ENCODE data around the gene ST6GALNAC2.
"Not testable (repeated sequence)": the region's sequence is repeated elsewhere in the genome, so short reads cannot be mapped to it uniquely, and the experiment has no call there.

Gene ST6GALNAC2

GRCh38 chr17:76527430-76528111 is 58.1 kb downstream of the ST6GALNAC2 start:
- peak; percentile 75 for DNase-seq (ENCODE audit: low spot score)

- not testable (repeated sequence) for DNase-seq (ENCODE audit: low spot score)
Observed at GRCh38 chr17:76527016-76527415, 58.6 kb downstream of the ST6GALNAC2 start.

DNA sequence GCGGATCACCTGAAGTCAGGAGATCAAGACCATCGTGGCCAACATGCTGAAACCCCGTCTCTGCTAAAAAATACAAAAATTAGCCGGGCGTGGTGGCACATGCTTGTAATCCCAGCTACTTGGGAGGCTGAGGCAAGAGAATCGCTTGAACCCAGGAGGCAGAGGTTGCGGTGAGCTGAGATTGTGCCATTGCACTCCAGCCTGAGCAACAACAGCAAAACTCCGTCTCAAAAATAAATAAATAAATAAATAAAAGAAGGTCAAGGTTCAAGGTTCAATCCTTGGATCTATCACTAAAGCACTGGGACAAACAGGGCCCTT is 60.2 kb downstream of the ST6GALNAC2 start:
- not testable (repeated sequence) for DNase-seq (ENCODE audit: low spot score)

- DNase-seq (ENCODE audit: low spot score) = peak; percentile 83
Observed at GRCh38 chr17:76524598-76525512, 60.8 kb downstream of the ST6GALNAC2 start.

GRCh38 chr17:76523084-76524037 is 62.3 kb downstream of the ST6GALNAC2 start:
- DNase-seq (ENCODE audit: low spot score) = no peak

DNA sequence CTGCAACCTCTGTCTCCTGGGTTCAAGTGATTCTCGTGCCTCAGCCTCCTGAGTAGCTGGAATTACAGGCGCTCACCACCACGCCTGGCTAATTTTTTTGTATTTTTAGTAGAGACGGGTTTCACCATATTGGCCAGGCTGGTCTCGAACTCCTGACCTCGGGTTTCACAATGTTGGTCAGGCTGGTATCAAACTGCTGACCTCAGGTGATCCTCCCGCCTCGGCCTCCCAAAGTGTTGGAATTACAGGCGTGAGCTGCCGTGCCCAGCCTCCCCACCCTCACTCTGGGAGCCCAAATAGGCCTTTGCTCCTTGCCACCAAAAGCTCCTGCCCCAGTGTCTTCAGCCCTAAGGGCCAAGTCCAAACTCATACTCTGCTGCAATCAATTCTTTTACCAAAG is 64.0 kb downstream of the ST6GALNAC2 start:
- DNase-seq (ENCODE audit: low spot score) = not testable (repeated sequence)

GRCh38 chr17:76521262-76521661 is 64.4 kb downstream of the ST6GALNAC2 start:
- DNase-seq (ENCODE audit: low spot score) = no peak

DNA sequence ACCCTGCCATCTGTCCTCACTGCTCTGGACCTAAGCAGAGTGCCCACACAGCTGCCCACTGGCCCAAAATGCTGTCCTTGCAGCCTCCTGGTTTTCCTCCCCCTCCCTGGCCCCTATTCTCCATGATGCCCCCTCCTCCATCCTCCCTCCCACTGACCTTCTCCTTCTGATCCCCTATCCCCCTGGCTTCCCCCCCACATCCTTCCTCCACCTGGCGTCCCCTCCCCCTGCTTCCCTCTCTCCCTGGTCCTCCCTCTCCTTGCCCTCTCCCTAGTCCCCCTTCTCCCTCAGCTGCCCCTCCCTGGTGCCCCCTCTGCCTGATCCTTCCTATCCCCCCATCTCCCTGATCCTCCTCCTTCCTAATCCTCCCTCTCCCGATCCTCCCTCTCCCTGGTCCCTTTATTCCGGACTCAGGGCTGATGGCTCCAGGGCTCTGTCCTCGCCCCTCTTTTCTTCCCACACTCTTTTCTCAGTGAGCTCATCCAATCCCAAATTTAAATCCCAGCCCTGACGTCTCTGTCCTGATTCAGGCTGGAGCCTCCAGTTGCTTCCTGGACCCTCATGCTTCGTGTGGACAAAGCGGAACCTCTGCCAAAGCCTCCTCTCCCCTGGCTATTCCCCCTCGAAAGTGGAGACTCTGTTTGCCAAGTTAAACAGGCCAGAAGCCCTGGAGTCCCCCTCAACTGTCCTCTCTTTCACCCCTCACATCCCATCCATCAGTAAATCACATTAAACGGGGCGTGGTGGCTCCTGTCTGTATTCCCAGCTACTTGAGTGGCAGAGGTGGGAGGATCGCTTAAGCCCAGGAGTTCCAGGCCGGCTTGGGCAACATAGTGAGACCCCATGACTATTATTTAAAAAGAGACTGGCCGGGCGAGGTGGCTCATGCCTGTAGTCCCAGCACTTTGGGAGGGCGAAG is 66.4 kb downstream of the ST6GALNAC2 start:
- DNase-seq (ENCODE audit: low spot score) = no peak

DNA sequence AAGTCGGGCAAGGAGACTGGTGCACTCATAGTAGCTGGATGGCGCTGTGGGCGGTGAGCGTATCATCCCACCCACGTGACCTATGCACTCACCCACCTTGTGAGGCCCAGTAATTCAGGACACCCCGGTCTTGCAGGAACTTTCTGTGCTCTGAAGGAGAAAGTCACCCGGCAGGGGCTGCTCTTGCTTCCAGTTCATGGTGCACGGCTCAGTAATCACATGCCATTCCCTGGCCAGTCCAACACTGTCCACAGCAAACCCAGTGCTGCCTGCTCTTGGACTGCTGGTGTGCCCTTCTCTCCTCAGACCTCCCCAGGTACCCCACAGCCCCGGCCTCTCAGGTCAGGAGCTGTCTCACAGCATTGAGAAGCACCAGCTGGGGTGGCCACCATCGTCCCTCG is 68.0 kb downstream of the ST6GALNAC2 start:
- no peak for DNase-seq (ENCODE audit: low spot score)
